ENCODE data around the gene IGLL1.
"Not testable (repeated sequence)": the region's sequence is repeated elsewhere in the genome, so short reads cannot be mapped to it uniquely, and the experiment has no call there.

DNA sequence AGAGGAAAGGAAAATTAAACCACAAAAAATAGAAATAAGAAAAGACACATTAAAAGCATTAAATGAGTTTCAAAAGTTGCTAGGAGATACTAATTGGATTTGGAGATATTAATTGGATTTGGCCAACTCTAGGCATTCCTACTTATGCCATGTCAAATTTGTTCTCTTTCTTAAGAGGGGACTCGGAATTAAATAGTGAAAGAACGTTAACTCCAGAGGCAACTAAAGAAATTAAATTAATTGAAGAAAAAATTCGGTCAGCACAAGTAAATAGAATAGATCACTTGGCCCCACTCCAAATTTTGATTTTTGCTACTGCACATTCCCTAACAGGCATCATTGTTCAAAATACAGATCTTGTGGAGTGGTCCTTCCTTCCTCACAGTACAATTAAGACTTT lies 37.7 kb downstream of the IGLL1 start:
- TF ChIP-seq CTCF (conservative IDR thresholded peaks at IDR 0.05; ENCODE audit: low read depth in 2 of 2); EZH2 (IDR thresholded peaks at IDR 0.05; ENCODE audit: low read depth, unreplicated experiment): not testable (repeated sequence)

Measured in GM23338 (cell line).